Hepatocyte (in vitro differentiated cells): Measurements from ENCODE around the gene PRKCA. TPM values are rescaled to one million over a fixed set of nuclear protein-coding genes. Genes with fewer than 3 reads are reported as not detected.

Experiments
- DNase-seq: peaks from one replicate; pipeline ENCODE4 v3.0.0-alpha.2; 2016; ENCODE audit warnings: low spot score
- H2AFZ ChIP-seq: fragments of 200-600 bp; sonication (generic); 2 replicates; pipeline ENCODE4 v1.6.0; 2016; ENCODE audit warnings: antibody characterized with exemption, mild to moderate bottlenecking
- H3K27ac ChIP-seq: fragments of 200-600 bp; sonication (generic); 2 replicates; pipeline ENCODE4 v1.5.1; 2016; ENCODE audit warnings: mild to moderate bottlenecking
- H3K27me3 ChIP-seq: fragments of 200-600 bp; sonication (generic); 2 replicates; pipeline ENCODE4 v1.6.1; 2016
- H3K36me3 ChIP-seq: fragments of 200-600 bp; sonication (generic); replicated peaks from 2 replicates; pipeline ENCODE4 v1.5.1; 2016; ENCODE audit warnings: low read depth; ENCODE audit not compliant: insufficient read depth
- H3K4me1 ChIP-seq: fragments of 200-600 bp; sonication (generic); 2 replicates; pipeline ENCODE4 v1.5.1; 2016; ENCODE audit warnings: mild to moderate bottlenecking, moderate library complexity; ENCODE audit not compliant: insufficient read depth
- H3K4me2 ChIP-seq: fragments of 200-600 bp; sonication (generic); 2 replicates; pipeline ENCODE4 v1.6.0; 2016
- H3K4me3 ChIP-seq: fragments of 200-600 bp; sonication (generic); 2 replicates; pipeline ENCODE4 v1.5.1; 2016; ENCODE audit warnings: mild to moderate bottlenecking
- H3K79me2 ChIP-seq: fragments of 200-600 bp; sonication (generic); 2 replicates; pipeline ENCODE4 v1.6.0; 2017; ENCODE audit warnings: mild to moderate bottlenecking
- H3K9me2 ChIP-seq: fragments of 200-600 bp; sonication (generic); replicated peaks from 2 replicates; pipeline ENCODE4 v1.6.0; 2017; ENCODE audit warnings: mild to moderate bottlenecking; ENCODE audit not compliant: insufficient read depth
- H3K9me3 ChIP-seq: fragments of 200-600 bp; sonication (generic); 2 replicates; pipeline ENCODE4 v1.5.1; 2016; ENCODE audit warnings: low read depth, mild to moderate bottlenecking
- H4K20me1 ChIP-seq: fragments of 200-600 bp; sonication (generic); 2 replicates; pipeline ENCODE4 v1.6.0; 2016; ENCODE audit warnings: mild to moderate bottlenecking; ENCODE audit not compliant: insufficient read depth, poor library complexity, severe bottlenecking
- CTCF ChIP-seq: fragments of 200-600 bp; sonication (generic); IDR thresholded peaks from 2 replicates; pipeline ENCODE4 v1.5.1; 2016; ENCODE audit warnings: antibody characterized with exemption, mild to moderate bottlenecking; ENCODE audit not compliant: poor library complexity
- EZH2 ChIP-seq: fragments of 200-600 bp; sonication (generic); IDR thresholded peaks from 2 replicates; pipeline ENCODE4 v1.6.1; 2016; ENCODE audit warnings: antibody characterized with exemption, mild to moderate bottlenecking, borderline replicate concordance
- EZH2phosphoT487 ChIP-seq: fragments of 200-600 bp; sonication (generic); IDR thresholded peaks from one replicate; pipeline ENCODE4 v1.6.1; 2018; ENCODE audit warnings: antibody characterized with exemption, mild to moderate bottlenecking, low read depth, moderate library complexity; ENCODE audit not compliant: unreplicated experiment, severe bottlenecking
- WGBS: methylation state at CpG from one replicate; pipeline ENCODE4 v1.1.6; 2016; ENCODE audit warnings: low lambda C conversion rate; ENCODE audit errors: missing lambda C conversion rate; 5-methylcytosine and 5-hydroxymethylcytosine counted together
- polyA plus RNA-seq: library from polyadenylated mRNA; unstranded; fragments of >200 nt; fragmentation: Nextera tagmentation; extraction: Ambion mirVana; gene quantifications from 2 replicates; pipeline ENCODE4 v1.2.1, GENCODE V29; 2016
- total RNA-seq: library from RNA; depleted of rRNA; stranded (reverse); fragments of >200 nt; gene quantifications from 2 replicates; pipeline ENCODE4 v1.2.3, GENCODE V29; 2014

The PRKCA gene
- total and polyA plus RNA-seq, 2 experiments from 2014 or later = 5.9 to 18.5 TPM

DNA sequence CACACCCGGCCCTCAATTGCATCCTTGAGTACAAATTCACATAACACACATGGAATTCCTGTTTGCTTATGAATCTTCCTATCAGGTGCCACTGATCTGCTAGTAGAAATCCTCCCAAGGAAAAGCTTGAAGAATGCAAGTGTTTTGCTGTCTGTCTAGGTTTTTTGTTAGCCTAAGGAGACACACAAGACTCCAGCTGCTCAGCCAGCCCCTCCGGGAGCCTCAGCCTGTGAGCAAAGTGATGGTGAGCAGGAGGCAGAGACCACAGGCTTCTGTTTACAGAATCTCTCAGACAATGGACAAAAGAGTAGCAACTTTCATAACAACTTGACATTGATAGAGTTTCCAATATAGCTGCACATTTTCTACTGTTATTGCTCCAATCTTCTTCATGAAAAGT lies 18.4 kb upstream of the PRKCA start:
- Histone ChIP-seq H3K9me2 (no peaks in the 10 kb centered on the region), H3K36me3 (no peaks in the 10 kb centered on the region), H2AFZ (no peak overlapping the region), H3K4me3 (no peak overlapping the region), H3K4me1 (no peaks in the 10 kb centered on the region), H3K9me3 (no peaks in the 10 kb centered on the region), H3K27me3 (no peaks in the 10 kb centered on the region), H3K27ac (no peak overlapping the region), H4K20me1 (no peaks in the 10 kb centered on the region), H3K79me2 (no peaks in the 10 kb centered on the region), H3K4me2 (no peak overlapping the region)
- no peak for DNase-seq
- TF ChIP-seq EZH2phosphoT487 (no peak), CTCF (no peak), EZH2 (no peak)
- WGBS = 44% methylated on average over 2 of the region's 2 CpGs

DNA sequence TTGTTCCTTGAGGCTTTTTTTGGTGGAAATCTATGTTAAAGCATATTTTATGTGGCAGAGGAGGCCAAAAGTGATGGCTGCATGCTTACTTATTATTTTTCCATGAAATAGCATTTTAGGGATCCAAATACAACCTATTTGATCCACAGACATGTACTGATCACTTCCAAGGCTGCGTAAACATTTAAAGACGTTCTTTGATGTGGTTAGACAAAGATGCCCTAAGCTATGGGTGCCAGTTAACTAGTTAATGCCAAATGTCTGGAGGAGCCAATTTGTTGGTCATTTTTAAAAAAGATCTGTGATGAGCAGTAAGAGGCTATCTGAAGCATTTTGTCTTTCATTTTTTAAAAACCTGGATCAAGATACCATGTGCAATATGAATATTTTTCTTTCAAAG lies 17.3 kb upstream of the PRKCA start:
- no peak overlapping the region for H3K27ac ChIP-seq
- no peak overlapping the region for H2AFZ ChIP-seq
- TF ChIP-seq CTCF (no peak), EZH2phosphoT487 (no peak), EZH2 (no peak)
- no peaks in the 10 kb centered on the region for H3K36me3 ChIP-seq
- no peaks in the 10 kb centered on the region for H3K4me1 ChIP-seq
- no peak for DNase-seq
- 49% methylated on average over 2 of the region's 2 CpGs for WGBS
- H3K27me3 ChIP-seq = no peaks in the 10 kb centered on the region
- no peaks in the 10 kb centered on the region for H3K9me2 ChIP-seq
- no peaks in the 10 kb centered on the region for H3K9me3 ChIP-seq
- H3K4me3 ChIP-seq = no peak overlapping the region
- no peak overlapping the region for H3K4me2 ChIP-seq
- no peaks in the 10 kb centered on the region for H4K20me1 ChIP-seq
- H3K79me2 ChIP-seq = no peaks in the 10 kb centered on the region

- no peaks in the 10 kb centered on the region for H3K79me2 ChIP-seq
- H3K9me2 ChIP-seq = no peaks in the 10 kb centered on the region
- H3K4me1 ChIP-seq = no peaks in the 10 kb centered on the region
- no peak overlapping the region for H3K4me3 ChIP-seq
- H3K4me2 ChIP-seq = no peak overlapping the region
- H3K27ac ChIP-seq = no peak overlapping the region
- no peaks in the 10 kb centered on the region for H3K36me3 ChIP-seq
- no peaks in the 10 kb centered on the region for H3K27me3 ChIP-seq
- no peaks in the 10 kb centered on the region for H4K20me1 ChIP-seq
- H2AFZ ChIP-seq = no peak overlapping the region
- DNase-seq = peak; percentile 41
- no peak for TF ChIP-seq EZH2phosphoT487
- no peak for TF ChIP-seq EZH2
- no peak for TF ChIP-seq CTCF
- 88% methylated on average over 2 of the region's 2 CpGs for WGBS
- H3K9me3 ChIP-seq = no peaks in the 10 kb centered on the region
Measured at GRCh38 chr17:66287911-66288310, 14.5 kb upstream of the PRKCA start.
